Measurements from ENCODE around the gene OR11H7.
"Not testable (repeated sequence)": the region's sequence is repeated elsewhere in the genome, so short reads cannot be mapped to it uniquely, and the experiment has no call there.

The OR11H7 gene

DNA sequence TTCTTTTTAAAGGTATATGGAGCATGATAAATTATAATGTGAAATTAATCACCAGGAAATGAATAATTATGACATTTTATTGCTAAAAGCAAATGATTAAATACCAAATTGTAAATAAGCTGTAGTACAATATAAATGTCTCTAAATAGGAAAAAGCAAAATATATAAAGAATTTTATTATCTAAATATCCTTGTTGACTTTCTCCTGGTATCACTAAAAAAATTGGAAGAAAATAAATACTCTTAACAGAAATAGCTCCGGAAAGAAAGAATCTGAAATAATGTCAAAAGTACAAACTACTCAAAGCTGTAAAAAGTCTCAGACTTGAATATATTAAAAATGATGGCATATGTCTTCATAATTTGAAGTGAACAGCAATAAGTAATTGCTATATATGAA is at the start of gene OR11H7:
OR11H7 (plus strand) TSS at position 301 of the 400 bp plus-strand sequence.
- in situ Hi-C loops (cut with HindIII; ENCODE audit: low sequenced_read_pairs) = no loop called here

DNA sequence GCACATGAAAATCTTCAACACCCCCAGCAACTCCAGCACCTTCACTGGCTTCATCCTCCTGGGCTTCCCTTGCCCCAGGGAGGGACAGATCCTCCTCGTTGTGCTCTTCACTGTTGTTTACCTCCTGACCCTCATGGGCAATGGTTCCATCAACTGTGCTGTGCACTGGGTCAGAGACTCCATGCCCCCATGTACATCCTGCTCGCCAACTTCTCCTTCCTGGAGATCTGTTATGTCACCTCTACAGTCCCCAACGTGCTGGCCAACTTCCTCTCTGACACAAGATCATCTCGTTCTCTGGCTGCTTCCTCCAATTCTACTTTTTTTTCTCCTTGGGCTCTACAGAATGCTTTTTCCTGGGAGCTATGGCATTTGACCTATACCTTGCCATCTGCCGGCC is 49.6 kb upstream of the OR11H7 start:
- in situ Hi-C loops (cut with HindIII; ENCODE audit: low sequenced_read_pairs) = no loop called here

DNA sequence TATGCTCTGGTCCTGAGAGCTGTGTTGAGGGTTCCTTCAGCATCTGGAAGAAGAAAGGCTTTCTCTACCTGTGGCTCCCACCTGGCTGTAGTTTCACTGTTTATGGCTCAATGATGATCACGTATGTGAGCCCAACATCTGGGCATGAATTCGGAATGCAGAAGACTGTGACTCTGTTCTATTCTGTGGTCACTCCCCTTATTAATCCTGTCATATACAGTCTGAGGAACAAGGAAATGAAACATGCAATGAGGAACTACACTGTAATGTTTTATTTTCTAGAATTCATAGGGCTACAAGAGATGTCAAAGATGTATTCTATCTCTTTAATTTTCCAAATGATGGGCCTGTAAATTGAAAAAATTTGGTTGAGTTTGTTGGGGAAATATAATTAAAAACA is 48.9 kb upstream of the OR11H7 start:
- in situ Hi-C loops (cut with HindIII; ENCODE audit: low sequenced_read_pairs) = no loop called here

DNA sequence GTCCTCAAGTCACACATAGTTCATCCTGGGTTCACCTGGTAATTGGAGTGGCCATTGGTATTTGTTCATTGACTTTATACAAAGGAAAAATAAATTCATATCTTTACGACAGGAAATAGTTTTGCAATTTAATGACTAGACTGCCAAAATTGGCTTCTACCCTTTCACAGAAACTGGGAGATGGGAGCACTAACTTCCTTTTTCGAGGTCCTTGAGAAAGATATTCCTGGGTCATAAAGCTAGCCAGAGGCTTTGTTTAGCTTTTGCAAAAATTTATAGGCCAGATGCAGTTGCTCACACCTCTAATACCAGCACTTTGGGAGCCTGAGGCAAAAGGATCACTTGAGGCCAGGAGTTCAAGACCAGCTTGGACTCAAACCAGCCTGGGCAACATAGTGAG is 48.3 kb upstream of the OR11H7 start:
- in situ Hi-C loops (cut with HindIII; ENCODE audit: low sequenced_read_pairs) = no loop called here

DNA sequence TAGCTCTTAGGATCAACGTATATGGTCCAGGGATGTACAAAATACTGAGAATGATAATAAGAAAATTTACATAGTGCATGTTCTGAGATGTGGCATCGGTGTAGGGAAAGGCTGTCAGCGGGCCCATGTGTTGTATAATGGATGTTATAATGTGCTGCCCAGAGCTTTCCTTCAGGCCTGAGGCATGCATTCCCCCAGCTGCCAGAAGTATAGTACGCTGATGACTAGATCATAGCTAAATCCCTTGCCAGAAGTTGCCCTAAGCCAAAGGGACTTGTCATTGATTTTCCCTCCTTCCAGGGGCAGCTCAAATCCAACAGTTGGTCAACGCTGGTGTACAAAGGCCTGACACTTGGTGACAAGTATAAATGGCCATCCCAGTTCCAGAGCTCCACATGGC is 44.6 kb upstream of the OR11H7 start:
- in situ Hi-C loops (cut with HindIII; ENCODE audit: low sequenced_read_pairs) = no loop called here

DNA sequence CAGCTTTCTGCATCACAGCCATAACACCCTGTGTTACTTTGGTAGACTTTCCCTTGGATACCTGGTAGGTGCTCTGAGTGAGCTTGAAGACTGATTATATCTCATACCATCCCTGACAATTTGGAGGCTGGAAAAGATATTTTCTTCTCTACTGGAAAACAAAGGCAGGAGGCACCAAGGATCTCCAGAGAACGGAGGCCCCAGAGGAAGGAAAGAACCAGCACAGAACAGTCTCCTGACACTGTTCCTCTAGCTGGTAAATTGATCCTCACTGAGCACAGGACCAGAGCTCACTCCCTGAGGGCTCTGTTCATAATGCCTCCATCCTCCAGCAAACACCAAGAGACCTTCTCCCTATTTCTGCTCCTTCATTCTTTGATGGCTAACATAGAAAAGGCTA is 38.2 kb upstream of the OR11H7 start, which contains the start of gene OR11G2:
OR11G2 (plus strand) TSS at position 301 of the 400 bp plus-strand sequence. CDS start 6,542 bp downstream, outside the sequence.
- in situ Hi-C loops (cut with HindIII; ENCODE audit: low sequenced_read_pairs) = no loop called here

DNA sequence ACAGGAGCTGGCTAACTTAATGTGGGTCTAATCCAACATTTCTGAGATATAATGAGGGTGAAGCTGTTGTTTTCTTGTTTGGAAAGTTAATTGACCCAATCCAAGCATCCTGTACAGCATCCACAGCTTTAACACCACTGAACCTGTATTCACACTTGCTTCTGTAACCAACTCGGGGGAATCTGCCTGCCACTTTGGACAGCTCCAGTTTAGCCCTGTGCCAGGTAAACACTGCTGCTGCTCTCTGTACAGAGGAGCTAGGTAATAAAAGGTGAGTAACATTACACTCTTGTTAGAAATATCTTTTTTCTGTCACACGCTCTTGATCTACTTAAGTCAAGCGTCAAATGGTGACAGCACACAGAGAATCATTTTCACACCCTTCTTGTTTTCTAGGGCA is 37.4 kb upstream of the OR11H7 start:
- in situ Hi-C loops (cut with HindIII; ENCODE audit: low sequenced_read_pairs) = no loop called here

DNA sequence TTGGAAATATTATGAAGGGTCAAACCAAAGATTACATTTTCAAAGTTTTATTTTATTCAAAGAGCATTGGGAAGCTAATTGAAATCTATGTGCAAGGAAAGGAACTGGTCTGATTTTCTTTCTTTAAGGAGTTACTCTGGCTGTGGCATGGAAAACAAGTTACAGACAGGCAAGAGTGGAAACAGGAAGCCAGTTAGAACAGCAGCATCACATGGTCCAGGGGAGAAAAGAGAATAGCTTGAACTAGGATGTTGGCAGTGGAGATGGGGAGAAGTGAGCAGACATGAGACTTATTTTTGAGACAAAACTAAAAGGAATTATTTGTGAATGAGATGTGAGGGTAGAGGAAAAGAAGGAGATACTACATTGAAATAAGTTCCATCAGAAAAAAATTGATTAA is 34.7 kb upstream of the OR11H7 start:
- in situ Hi-C loops (cut with HindIII; ENCODE audit: low sequenced_read_pairs) = no loop called here

DNA sequence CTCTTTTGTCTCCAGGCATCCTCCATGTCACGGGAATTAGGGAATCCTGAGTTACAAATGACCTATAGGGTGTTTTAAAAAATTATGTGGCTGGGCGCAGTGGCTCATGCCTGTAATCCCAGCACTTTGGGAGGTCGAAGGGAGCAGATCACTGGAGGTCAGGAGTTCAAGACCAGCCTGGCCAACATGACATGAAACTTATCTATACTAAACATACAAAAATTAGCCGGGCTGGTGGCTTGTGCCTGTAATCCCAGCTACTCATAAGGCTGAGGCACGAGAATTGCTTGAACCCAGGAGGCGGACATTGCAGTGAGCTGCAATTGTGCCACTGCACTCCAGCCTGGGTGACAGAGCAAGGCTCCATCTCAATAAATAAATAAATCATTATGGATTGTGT is 33.6 kb upstream of the OR11H7 start:
- in situ Hi-C loops (cut with HindIII; ENCODE audit: low sequenced_read_pairs) = not testable (repeated sequence)

DNA sequence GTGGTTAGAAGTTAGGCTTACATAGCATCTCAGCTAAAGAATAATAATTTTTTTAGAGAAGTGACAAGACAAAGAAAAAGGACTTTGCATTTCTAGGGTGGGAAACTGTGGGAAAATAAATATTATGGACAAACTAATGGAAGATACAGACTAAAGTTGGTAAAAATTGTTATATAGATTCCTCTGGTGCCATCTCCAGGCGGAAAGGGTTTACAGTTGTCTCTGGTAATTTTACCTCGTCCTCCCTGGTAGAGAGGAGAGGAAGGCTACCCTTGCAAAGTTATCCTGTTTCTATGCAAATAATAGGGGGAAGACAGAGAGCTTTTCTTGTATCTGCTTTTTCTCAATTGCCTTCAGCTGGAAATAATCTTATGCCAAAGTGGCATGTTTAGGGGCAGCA is 32.9 kb upstream of the OR11H7 start:
- in situ Hi-C loops (cut with HindIII; ENCODE audit: low sequenced_read_pairs) = no loop called here

DNA sequence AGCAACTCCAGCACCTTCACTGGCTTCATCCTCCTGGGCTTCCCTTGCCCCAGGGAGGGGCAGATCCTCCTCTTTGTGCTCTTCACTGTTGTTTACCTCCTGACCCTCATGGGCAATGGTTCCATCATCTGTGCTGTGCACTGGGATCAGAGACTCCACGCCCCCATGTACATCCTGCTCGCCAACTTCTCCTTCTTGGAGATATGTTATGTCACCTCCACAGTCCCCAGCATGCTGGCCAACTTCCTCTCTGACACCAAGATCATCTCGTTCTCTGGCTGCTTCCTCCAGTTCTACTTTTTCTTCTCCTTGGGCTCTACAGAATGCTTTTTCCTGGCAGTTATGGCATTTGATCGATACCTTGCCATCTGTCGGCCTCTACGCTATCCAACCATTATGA is 31.3 kb upstream of the OR11H7 start:
- in situ Hi-C loops (cut with HindIII; ENCODE audit: low sequenced_read_pairs) = no loop called here

DNA sequence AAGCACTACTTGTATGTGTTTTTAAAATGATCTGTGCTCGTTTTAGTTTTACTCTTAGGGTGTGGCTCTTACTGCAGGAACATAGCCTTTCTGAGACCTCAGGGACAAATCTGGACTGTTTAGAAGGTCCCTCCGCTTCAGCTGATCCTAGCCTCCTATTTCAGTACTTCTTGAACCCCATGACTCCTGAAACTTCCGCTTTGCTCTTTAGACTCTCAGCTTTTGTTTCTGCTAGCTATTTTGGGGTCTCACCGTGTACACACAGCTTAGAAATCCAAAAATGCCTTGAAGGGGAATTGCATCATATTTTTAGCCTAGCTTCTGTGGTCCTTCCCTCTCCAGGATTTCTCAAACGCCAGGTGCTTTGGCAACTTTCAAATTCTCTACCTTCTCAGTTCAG is 29.8 kb upstream of the OR11H7 start:
- in situ Hi-C loops (cut with HindIII; ENCODE audit: low sequenced_read_pairs) = no loop called here

DNA sequence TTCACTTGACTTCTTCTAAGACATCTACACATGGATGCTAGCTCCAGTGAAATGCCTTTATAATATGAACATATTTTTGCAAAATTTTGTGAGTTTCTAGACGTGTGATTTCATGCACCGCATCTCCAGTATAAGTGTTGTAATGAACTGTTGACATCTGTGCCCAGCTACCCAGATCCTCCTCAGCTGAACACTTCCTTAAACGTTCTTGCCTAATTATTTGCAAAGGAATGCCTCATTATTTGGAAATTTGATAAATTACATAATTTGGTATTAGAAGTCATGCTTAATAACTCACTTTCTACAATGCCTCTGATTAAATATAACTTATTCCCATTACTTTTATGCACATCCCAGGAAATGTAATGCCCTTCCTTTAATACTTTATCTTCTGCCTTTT is 24.1 kb upstream of the OR11H7 start:
- in situ Hi-C loops (cut with HindIII; ENCODE audit: low sequenced_read_pairs) = no loop called here

DNA sequence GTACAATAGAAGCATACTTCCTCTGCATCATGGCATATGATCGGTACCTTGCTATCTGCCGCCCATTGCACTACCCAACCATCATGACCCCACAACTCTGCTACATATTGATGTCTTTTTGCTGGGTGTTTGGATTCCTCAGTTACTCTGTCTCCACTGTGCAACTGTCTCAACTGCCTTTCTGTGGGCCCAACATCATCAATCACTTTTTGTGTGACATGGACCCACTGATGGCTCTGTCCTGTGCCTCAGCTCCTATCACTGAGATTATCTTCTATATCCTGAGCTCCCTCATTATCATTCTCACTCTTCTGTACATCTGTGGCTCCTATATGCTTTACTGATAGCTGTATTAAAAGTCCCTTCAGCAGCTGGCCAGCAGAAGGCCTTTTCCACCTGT is 19.2 kb upstream of the OR11H7 start:
- in situ Hi-C loops (cut with HindIII; ENCODE audit: low sequenced_read_pairs) = no loop called here

DNA sequence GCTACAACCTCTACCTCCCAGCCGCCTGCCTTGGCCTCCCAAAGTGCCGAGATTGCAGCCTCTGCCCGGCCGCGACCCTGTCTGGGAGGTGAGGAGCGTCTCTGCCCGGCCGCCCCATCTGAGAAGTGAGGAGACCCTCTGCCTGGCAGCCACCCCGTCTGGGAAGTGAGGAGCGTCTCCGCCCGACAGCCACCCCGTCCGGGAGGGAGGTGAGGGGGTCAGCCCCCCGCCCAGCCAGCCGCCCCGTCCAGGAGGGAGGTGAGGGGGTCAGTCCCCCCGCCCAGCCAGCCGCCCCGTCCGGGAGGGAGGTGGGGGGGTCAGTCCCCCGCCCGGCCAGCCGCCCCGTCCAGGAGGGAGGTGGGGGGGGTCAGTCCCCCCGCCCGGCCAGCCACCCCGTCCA is 16.4 kb upstream of the OR11H7 start:
- in situ Hi-C loops (cut with HindIII; ENCODE audit: low sequenced_read_pairs) = not testable (repeated sequence)

DNA sequence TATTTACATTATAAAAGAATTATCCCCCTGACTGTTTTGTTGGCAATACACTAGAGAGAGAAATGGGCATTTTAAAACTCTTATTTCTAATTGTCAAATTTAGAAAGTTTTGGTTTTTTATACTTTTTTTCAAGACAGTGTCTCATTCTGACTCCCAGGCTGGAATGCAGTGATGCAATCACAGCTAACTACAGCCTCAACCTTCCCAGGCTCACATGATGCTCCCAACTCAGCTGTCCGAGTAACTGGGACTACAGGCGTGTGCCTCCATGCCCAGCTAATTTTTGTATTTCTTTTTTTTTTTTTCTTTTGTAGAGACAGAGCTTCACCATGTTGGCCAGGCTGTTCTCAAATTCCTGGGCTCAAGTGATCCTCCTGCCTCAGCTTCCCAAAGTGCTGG is 13.6 kb upstream of the OR11H7 start:
- in situ Hi-C loops (cut with HindIII; ENCODE audit: low sequenced_read_pairs) = no loop called here

DNA sequence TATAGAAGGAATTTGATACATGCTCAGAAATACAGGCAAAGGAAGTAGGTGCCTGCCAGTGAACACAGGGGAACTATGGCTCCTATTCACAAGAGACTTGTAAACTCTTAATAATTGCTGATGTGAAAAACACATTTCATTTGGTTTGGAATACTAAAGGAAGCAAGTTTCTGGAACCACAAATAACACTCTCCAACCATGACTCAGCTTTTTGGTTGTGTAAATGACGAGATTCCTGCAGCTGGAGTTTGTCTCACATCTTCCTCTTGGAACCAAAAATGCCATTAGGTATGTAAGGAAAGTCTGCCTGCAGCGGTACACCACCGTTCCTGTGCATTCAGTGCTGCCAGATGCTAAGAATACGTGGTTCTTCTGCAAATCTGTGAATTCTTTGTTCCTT is 9.7 kb upstream of the OR11H7 start:
- in situ Hi-C loops (cut with HindIII; ENCODE audit: low sequenced_read_pairs) = no loop called here

DNA sequence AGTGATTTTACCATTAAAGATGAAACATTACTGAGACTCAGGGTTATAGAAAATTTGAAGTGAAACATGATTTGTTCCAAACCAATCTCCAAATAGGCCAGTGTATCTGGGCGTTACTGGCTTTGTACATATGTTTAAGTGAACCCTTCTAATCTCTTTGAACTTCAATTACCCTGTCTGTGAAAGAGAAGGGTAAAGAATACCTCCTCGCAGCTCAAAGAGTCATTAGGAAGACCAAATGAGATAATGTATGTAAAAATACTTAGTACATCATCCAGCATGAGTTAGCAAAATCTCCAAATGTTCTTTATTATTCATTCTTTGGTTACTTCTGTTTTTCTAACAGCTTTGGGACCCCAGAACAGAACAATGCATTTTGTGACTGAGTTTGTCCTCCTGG is 5.4 kb upstream of the OR11H7 start, which contains the start of gene OR11H6:
OR11H6 (plus strand) TSS at position 301 of the 400 bp plus-strand sequence; CDS start at position 301, 0 bp downstream.
- in situ Hi-C loops (cut with HindIII; ENCODE audit: low sequenced_read_pairs) = no loop called here

DNA sequence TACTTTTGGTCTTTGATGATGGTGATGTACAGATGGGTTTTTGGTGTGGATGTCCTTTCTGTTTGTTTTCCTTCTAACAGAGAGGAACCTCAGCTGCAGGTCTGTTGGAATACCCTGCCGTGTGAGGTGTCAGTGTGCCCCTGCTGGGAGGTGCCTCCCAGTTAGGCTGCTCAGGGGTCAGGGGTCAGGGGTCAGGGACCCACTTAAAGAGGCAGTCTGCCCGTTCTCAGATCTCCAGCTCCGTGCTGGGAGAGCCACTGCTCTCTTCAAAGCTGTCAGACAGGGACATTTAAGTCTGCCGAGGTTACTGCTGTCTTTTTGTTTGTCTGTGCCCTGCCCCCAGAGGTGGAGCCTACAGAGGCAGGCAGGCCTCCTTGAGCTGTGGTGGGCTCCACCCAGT is 6.6 kb downstream of the OR11H7 start:
- in situ Hi-C loops (cut with HindIII; ENCODE audit: low sequenced_read_pairs) = not testable (repeated sequence)

DNA sequence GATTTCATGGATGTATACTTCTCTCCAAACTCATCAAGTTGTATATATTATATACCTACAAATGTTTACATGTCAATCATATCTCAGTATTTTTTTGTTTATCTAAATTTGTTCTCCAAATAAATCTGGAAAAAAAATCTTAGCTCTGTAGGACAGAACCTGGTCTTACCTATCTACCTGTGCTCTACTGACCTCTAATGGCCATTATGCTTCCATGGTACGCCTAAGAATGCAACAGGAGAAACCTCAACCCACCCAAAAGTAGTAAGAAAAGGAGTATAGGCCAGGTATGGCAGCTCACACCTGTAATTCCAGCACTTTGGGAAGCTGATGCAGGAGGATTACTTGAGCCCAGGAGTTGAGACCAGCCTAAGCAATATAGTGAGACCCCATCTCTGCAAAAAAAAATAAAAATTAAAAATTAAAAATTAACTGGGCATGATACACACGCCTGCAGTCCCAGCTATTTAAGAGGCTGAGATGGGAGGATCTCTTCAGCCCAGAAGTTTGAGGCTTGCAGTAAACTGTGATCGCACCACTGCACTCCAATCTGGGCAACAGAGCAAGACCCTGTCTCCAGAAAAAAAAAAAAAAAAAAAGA is 19.0 kb downstream of the OR11H7 start:
- in situ Hi-C loops (cut with HindIII; ENCODE audit: low sequenced_read_pairs) = no loop called here

DNA sequence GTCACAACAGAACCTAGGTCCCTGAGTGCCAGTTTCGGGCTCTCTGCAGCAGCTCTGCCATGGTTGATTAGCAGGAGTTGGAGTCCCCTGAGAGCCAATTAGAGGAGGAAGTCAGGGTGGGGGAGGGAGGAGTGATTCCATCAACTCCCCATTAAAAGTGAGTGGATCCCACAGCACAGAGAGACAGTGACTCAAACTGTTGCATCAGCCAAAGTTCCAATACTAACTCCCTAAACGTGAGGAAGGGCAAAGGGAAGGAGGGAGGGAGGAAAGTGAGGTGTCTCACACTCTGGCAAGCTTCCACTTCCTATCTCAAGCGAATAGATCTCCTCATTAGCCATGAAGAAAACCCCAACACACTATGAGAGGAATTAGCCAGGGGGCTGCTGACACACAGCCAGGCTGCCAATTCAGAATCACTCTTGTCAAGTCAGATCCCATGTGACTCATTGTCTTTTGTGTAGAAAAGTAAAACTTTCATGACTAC is 33.9 kb downstream of the OR11H7 start:
- in situ Hi-C loops (cut with HindIII; ENCODE audit: low sequenced_read_pairs) = no loop called here

DNA sequence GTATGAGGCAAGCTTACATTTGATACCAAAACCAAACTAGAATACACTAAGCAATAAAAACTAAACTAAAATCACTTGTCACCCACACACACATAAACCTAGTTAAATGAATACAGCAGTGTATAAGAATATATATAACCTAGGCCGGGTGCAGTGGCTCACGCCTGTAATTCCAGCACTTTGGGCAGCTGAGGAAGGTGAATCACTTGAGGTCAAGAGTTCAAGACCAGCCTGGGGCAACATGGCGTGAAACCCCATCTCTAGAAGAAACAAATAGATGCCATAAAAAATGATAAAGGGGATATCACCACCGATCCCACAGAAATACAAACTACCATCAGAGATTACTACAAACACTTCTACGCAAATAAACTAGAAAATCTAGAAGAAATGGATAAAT is 35.6 kb downstream of the OR11H7 start:
- in situ Hi-C loops (cut with HindIII; ENCODE audit: low sequenced_read_pairs) = not testable (repeated sequence)

DNA sequence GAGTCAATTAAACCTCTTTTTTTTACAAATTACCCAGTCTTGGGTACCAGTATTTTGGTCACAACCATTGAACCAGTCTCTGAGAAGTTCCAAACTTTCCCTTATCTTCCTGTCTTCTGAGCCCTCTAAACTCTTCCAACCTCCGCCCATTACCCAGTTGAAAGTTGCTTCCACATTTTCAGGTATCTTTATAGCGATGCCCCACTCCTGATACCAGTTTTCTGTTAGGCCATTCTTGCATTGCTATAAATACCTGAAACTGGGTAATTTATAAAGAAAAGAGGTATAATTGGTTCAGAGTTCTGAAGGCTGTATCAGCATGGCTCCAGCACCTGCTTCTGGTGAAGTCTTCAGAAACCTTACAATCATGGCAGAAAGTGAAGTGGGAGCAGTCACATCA is 45.3 kb downstream of the OR11H7 start:
- in situ Hi-C loops (cut with HindIII; ENCODE audit: low sequenced_read_pairs) = no loop called here

All from DLD1 (cell line).